ENCODE measurements around the gene CST6. TPM values are rescaled to one million over a fixed set of nuclear protein-coding genes. Genes with fewer than 3 reads are reported as not detected.
"Not testable (repeated sequence)": the region's sequence is repeated elsewhere in the genome, so short reads cannot be mapped to it uniquely, and the experiment has no call there.

The CST6 gene
- total RNA-seq, 4 donors from 2014 or later = 7.1 to 53.1 (median 30.6) TPM

GRCh38 chr11:66020212-66020611 lies 8.4 kb downstream of the CST6 start:
- Histone ChIP-seq H3K9me3 (no peaks in the 10 kb centered on the region), H3K27ac (no peak overlapping the region), H3K27me3 (no peaks in the 10 kb centered on the region), H3K4me1 (peaks cover 0 to 9% of the 10 kb centered on the region in 2 donors), H3K36me3 (no peaks in the 10 kb centered on the region), H3K4me3 (replicated peaks in 1 of 3) (no peak overlapping the region)
- intact Hi-C loops (cut with DNase I) = no loop called here
- TF ChIP-seq POLR2A (IDR thresholded peaks at IDR 0.05) = no peak
- TF ChIP-seq, protein P1, sequence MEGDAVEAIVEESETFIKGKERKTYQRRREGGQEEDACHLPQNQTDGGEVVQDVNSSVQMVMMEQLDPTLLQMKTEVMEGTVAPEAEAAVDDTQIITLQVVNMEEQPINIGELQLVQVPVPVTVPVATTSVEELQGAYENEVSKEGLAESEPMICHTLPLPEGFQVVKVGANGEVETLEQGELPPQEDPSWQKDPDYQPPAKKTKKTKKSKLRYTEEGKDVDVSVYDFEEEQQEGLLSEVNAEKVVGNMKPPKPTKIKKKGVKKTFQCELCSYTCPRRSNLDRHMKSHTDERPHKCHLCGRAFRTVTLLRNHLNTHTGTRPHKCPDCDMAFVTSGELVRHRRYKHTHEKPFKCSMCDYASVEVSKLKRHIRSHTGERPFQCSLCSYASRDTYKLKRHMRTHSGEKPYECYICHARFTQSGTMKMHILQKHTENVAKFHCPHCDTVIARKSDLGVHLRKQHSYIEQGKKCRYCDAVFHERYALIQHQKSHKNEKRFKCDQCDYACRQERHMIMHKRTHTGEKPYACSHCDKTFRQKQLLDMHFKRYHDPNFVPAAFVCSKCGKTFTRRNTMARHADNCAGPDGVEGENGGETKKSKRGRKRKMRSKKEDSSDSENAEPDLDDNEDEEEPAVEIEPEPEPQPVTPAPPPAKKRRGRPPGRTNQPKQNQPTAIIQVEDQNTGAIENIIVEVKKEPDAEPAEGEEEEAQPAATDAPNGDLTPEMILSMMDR (IDR thresholded peaks at IDR 0.05) = no peak
- 65 to 76% methylated on average over 8 of the region's 8 CpGs for WGBS, 2 donors
- DNase-seq = no peak

DNA sequence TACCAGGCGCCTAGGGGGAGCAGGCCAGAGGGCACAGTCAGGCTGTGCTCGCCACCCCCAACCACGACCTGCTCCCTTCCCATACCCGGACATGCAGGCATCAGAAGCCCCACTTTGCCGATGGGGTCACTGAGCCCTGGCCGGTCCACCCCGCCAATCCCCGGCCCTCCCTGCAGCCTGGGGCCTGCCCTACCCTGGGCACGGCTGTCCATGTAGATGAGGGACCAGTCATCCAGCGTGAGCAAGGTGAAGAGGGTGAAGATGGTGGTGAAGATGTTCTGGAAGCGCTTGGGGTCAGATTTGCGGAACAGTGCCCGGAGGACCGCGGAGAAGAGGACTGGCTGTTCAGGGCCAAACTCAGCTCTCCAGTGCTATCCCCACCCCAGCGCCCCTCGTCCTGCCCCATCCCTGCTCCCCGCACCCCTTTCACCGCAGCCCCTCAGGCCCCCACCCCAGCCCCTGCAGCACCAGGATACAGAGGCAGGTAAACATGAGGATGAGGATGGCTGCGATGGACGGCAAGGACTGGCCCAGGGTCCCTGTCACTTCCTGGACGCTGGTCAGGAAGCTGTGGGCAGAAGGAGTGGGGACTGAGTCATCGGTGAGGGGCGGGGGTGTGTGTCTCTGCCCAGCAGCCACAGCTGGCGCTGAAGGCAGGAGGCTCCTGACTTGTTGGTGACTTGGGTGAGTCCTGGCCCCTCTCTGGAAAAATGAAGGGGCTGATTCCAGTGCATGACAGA lies 9.0 kb downstream of the CST6 start:
- H3K27me3 ChIP-seq = no peaks in the 10 kb centered on the region
- TF ChIP-seq, protein P1 (IDR thresholded peaks at IDR 0.05) = no peak
- no peak for TF ChIP-seq POLR2A (IDR thresholded peaks at IDR 0.05)
- no peak for DNase-seq
- H3K27ac ChIP-seq = no peak overlapping the region
- intact Hi-C loops (cut with DNase I) = no loop called here
- peaks cover 0 to 9% of the 10 kb centered on the region in 2 donors for H3K4me1 ChIP-seq
- WGBS, 2 donors = 86 to 87% methylated on average over 17 to 20 of the region's 25 CpGs
- no peaks in the 10 kb centered on the region for H3K36me3 ChIP-seq
- H3K4me3 ChIP-seq (replicated peaks in 1 of 3) = no peak overlapping the region
- no peaks in the 10 kb centered on the region for H3K9me3 ChIP-seq

DNA sequence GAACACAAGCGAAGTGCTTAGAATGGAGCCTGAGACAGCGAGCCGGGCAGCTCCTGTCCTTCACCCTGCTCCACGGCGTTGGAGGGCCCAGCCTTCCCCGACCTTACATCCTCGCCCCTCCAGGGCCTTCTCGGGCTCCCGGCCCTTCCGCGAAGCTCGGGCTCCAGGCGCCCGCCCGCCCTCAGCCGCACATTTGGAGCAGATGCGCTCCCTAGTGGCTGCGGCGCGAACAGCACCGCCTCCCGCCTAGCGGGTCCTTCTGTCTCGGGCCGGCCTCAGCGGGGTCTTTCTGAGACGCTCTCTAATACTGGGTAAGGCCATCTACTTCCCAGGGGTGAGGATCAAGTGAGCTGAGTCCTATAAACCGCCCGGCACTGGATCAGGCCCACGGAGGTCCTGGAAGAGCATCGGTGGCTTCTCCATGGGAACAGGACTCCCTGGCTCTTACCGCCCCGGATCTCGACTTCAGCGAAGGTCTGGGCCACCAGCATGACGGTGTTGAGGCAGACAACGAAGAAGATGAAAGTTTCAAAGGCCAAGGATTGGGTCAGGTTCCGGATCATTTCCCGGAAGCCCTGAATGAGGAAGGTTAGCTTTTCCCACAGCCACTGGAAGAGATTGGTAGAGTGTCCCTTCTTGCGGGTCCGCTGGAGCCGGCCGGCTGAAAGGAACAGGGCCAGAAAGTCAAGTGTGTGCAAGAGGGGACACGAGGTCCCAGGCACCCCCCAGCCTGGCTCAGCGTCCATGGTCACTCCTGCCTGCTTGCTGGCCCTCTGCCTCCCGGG lies 10.8 kb downstream of the CST6 start:
- peaks cover 0 to 9% of the 10 kb centered on the region in 2 donors for H3K4me1 ChIP-seq
- no peak overlapping the region for H3K4me3 ChIP-seq (replicated peaks in 1 of 3)
- no peaks in the 10 kb centered on the region for H3K27me3 ChIP-seq
- 20 to 27% methylated on average over 34 to 39 of the region's 46 CpGs for WGBS, 2 donors
- H3K9me3 ChIP-seq = no peaks in the 10 kb centered on the region
- H3K36me3 ChIP-seq = no peaks in the 10 kb centered on the region
- H3K27ac ChIP-seq = no peak overlapping the region
- intact Hi-C loops (cut with DNase I) = no loop called here
- TF ChIP-seq POLR2A (IDR thresholded peaks at IDR 0.05) = no peak
- TF ChIP-seq, protein P1 (IDR thresholded peaks at IDR 0.05) = peak; percentile 84 to 99 (median 96)
- DNase-seq = peak; percentile 69 to 75

GRCh38 chr11:66023186-66023440 lies 11.3 kb downstream of the CST6 start:
- WGBS, 2 donors = 60 to 73% methylated on average over 5 of the region's 5 CpGs
- H3K36me3 ChIP-seq; intact Hi-C loops (cut with DNase I); H3K9me3 ChIP-seq; H3K27me3 ChIP-seq; H3K4me3 ChIP-seq (replicated peaks in 1 of 3); H3K27ac ChIP-seq; H3K4me1 ChIP-seq; DNase-seq: not testable (repeated sequence)

GRCh38 chr11:66026017-66026529 lies 14.3 kb downstream of the CST6 start, which contains the start of gene CATSPER1:
Gene CATSPER1, minus strand, starts transcription at chr11:66026479. Its CDS starts 100 bp downstream, at chr11:66026379.
- intact Hi-C loops (cut with DNase I) = no loop called here
- DNase-seq = no peak
- no peak within 1 kb of the TSS for H3K4me3 ChIP-seq (replicated peaks in 1 of 3)
- WGBS, 2 donors = 90 to 93% methylated on average over 18 of the region's 18 CpGs
- H3K4me1 ChIP-seq = peaks cover 0 to 9% of the 10 kb centered on the region in 2 donors
- TF ChIP-seq, protein P1 (IDR thresholded peaks at IDR 0.05) = no peak
- no peak for TF ChIP-seq POLR2A (IDR thresholded peaks at IDR 0.05)
- H3K27me3 ChIP-seq = no peaks in the 10 kb centered on the region
- H3K36me3 ChIP-seq = no peaks in the 10 kb centered on the region
- H3K9me3 ChIP-seq = no peaks in the 10 kb centered on the region
- no peak within 1 kb of the TSS for H3K27ac ChIP-seq

All from thyroid gland (tissue), 4 donors.